Stimulated activated CD4-positive, alpha-beta T cell treated with anti-CD3 and anti-CD28 coated beads, Interleukin-1b, Interleukin-23, amount 100 ng/mL, for 4 hours (primary cell): ENCODE results near the gene GADD45G.

Experiments
- DNase-seq, 2 donors: peaks; one replicate each; pipeline ENCODE4 v3.0.0-alpha.2; 2020; ENCODE audit warnings: low read depth in 2 of 2

The GADD45G gene

GRCh38 chr9:89592963-89593726 is 11.7 kb upstream of the GADD45G start:
- no peak for DNase-seq

- peak; percentile 54 to 59 for DNase-seq
These were observed 10.9 kb upstream of the GADD45G start for GRCh38 chr9:89593727-89594427.

- DNase-seq = no peak
These were observed 9.8 kb upstream of the GADD45G start for GRCh38 chr9:89594811-89595550.

GRCh38 chr9:89595646-89596045 is 9.2 kb upstream of the GADD45G start:
- DNase-seq = no peak

DNA sequence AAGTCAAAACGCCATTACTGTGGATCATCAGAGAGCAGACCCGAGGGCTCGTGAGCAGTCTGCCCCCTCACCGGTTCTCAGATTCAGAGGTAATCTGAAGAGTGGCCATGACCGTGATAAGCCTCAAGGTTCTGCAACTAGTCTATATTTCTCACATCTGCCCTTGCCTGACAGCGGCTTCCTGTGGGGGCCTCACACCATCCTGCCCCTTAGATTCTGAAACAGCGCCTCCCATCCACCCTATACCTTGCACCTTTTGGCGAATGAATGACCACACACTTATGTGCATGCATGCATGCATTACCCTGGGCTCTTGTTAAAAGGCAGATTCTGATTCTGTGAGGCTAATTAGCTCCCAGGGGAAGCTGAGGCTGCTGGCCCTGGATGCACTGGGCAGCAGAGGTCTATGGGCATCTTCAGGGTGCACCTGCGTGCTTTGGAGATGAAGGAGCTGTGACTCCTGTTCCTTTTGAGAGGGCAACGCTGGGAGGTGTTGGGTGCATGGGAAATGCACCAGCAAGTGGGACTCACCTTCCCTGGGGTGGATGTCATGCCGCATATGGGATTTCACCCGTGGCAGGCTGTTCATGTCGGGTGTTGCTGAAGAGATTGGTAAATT is 7.8 kb upstream of the GADD45G start:
- DNase-seq = no peak

DNA sequence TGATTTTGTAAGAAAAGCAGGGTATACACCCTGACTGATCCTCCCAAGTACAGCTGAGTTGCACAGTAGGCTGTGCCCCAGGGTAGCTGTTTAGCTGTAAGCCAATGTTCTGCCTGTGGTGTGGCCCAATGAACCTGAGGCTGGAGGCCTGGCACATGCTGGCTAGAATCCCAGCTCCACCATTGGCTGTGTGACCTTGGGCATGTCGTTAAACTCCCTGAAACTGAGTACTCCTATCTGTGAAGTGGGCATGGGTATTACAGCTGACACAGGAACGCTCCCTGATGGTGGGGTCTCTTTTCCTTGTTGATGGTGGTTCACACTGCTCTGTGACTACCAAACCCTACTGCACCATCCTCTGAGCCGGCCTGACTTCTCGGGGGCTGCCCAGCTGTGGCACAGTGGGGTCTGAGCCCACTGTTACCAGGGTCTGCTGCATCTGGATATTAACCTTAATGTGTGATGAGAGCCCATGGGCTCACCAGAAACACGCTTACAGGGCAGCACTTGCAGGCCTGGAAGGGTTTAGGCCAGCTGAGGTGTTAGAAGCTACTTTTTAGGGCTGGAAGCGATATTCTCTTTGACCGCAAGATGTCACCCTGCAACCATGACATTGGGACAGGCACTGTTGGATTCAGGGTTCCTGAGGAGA is 7.0 kb upstream of the GADD45G start:
- no peak for DNase-seq

DNA sequence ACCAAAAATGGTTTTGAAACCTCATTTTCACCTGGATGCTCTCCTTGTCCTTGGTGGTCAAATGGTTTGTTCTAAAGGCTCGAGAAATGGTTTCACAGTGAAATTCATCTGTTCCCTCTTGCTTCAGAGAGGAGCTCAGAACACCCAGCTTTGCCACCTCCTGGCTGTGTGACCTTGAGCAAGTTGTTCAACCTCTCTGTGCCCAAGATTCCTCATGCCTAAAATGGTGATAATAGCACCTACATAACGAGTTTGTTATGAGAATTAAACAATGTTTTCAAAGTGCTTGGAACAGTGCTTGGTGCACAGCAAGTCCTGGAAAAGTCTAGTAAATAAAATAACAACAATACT is 6.5 kb upstream of the GADD45G start:
- DNase-seq = no peak

DNA sequence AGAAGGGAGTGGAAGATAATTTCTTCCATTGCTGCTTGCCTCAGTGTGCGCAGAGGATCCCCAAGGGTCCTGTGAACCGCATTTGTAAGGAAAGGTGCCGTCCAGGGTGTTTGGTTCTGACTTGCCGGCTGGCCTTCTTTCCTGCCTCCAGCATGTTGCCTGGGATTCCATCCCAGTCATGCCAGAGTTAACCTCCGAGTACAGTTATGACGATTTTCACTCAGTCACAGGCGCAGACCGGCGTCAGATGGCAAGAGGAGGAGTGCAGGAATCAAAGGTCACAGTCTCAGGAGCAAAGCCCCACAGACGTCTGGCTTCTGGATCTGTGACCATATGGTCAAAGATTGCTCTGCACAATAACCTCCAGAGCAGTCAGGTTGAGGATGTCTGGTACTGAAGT is 5.9 kb upstream of the GADD45G start:
- no peak for DNase-seq

GRCh38 chr9:89600831-89601230 is 4.0 kb upstream of the GADD45G start:
- DNase-seq = no peak

- DNase-seq = no peak
These were observed 3.5 kb upstream of the GADD45G start for GRCh38 chr9:89601306-89601705.

DNA sequence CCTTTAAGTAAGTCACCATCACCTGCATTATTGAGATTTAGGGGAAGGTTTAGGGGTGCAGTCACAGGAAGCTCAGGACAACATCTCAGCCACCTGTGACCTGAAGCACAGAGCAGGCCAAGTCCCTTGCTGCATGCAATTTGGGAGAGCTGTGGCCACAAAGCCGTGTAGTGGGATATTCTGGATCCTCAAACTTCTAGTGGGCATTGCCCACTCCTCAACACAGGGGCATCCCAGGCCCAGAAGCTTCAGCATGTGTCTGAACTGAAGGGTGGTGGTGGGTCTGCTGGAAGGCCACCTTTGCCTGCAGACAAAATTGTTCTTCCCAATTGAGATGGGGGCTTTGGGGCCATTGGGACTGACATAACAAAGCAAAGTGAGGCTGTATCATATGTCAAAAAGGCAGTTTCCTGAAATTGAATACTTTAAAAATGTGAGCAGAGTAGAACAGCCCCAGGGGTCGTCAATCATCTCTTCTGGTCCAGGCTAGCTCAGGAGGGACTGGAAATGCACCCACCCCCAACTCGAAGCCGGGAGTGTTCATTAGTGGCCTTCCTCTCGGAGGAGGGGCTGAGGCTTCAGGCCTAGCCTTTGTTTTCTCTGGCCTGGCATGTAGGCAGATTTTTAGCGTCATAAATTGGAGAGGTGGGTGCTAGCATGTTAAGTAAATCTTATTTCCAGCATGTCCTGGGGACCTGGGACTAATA is 2.8 kb upstream of the GADD45G start:
- no peak for DNase-seq

GRCh38 chr9:89602978-89603766 is 1.6 kb upstream of the GADD45G start:
- peak; percentile 81 to 90 for DNase-seq

DNA sequence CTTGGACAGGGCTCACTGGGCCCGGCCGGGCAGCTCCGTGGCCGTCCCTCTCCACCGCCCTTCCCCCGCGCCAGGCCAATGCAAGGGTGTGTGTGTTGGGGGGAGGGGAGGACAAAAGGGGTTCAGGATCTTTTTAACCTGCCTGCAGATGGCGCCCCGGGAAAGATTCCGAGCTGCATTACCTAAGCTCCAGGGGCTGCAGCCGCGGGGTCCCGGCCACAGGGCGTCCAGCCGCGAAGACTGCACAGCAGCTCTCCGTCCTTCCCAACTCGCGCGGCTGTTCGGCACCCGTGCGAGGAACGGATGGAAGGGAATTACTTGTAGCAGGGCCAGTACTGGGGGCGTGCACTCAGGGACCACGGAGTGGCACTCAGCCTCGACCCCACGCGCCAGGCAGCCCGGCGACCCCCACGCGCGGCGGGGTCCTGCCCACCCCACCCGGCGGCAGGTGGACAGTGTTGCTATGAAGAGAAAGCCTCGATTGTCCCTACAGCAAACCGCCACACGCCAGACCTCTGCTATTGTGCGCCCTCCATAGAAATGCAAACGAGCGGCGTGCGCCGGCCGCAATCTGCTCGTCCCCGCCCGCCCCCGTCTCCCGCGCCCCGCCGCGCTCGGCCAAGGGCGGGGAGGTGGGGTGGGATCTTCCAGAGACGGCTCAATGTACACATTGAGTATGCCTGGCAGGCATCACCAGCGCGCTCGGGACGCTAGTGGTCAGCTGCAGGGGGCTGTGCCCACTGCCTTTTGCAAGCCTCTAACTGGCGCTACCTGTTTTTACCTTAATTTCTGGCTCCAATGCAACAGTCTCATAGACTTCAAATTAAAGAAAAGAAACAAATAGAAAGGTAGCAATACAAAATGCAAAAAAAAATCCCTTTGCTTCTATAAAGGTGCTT is 796 bp upstream of the GADD45G start:
- peak in 1 of 2 donors; percentile 15 for DNase-seq

- DNase-seq = peak; percentile 48 to 53
These were observed 745 bp downstream of the GADD45G start for GRCh38 chr9:89605465-89606048.

- peak in 1 of 2 donors; percentile 31 for DNase-seq
These were observed 1.3 kb downstream of the GADD45G start for GRCh38 chr9:89606049-89606623.

- DNase-seq = peak in 1 of 2 donors; percentile 27
These were observed 2.0 kb downstream of the GADD45G start for GRCh38 chr9:89606624-89607311.

- no peak for DNase-seq
These were observed 4.0 kb downstream of the GADD45G start for GRCh38 chr9:89608641-89609335.
